ENCODE measurements around the gene TNFRSF1B.

The TNFRSF1B gene

DNA sequence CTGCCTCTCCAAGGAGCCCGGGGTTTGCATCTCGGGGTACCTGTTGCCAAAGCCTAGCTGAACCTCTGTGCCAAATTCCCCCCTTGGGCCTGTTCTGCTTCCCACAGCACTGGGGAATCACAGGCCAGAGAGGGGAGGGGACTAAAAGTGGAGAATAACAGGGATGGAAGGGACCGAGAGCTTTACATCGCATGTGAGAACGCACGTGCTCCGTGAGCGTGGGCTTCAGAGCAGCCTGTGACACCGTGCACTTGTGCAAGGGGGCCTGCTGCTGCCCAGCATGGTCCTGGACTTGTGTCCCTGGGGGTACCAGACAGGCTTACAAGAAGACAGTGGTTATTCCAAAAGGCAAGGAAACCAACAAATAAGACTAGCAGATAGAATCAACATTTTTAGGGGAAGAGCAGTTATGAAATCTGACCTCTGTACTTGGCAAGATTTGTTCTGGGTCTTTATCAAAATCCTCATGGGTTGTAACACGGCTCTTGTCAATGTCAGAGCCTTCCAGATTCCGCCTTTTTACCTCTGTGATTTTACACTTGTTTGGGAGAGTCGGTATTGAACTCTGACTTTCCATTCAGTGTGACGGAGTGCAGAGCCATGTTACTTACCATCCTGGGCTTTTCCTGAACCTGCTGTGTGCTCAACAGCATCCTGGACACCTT is 36.2 kb upstream of the TNFRSF1B start:
- no peak overlapping the region for H3K9ac ChIP-seq (ENCODE audit: low read depth, low read length)
- no peak overlapping the region for H3K27ac ChIP-seq (ENCODE audit: low read depth, low read length)
- no peak overlapping the region for H3K4me3 ChIP-seq (ENCODE audit: low read depth, low read length)
- no peaks in the 10 kb centered on the region for H3K9me3 ChIP-seq (ENCODE audit: control insufficient read depth, insufficient read depth, low read length)
- peaks cover 32% of the 10 kb centered on the region for H3K36me3 ChIP-seq (ENCODE audit: control insufficient read depth, insufficient read depth, low read length)
- H3K4me1 ChIP-seq (ENCODE audit: control insufficient read depth, insufficient read depth, low read length), result no peaks in the 10 kb centered on the region
- H3K27me3 ChIP-seq (ENCODE audit: control insufficient read depth, insufficient read depth, low read length), result no peaks in the 10 kb centered on the region

DNA sequence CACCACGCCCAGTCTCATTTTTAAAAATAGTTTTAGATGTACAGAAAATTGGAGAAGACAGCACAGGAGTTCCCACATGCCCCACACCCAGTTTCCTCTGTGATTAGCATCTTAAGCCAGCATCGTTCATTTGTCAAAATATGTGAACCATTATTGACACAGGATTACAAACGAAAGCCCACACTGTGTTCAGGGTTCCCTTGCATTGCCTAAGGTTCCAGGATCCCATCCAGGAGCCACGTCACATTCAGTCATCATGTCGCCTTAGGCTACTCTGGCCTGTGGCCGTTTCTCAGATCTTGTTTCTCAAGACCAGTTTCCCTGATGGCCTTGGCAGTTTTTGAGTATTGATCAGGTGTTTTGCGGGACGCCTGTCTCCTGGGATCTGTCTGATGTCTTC is 34.7 kb upstream of the TNFRSF1B start:
- no peaks in the 10 kb centered on the region for H3K4me1 ChIP-seq (ENCODE audit: control insufficient read depth, insufficient read depth, low read length)
- H3K27ac ChIP-seq (ENCODE audit: low read depth, low read length), result no peak overlapping the region
- H3K27me3 ChIP-seq (ENCODE audit: control insufficient read depth, insufficient read depth, low read length), result no peaks in the 10 kb centered on the region
- no peak overlapping the region for H3K9ac ChIP-seq (ENCODE audit: low read depth, low read length)
- H3K36me3 ChIP-seq (ENCODE audit: control insufficient read depth, insufficient read depth, low read length), result peaks cover 24% of the 10 kb centered on the region
- H3K9me3 ChIP-seq (ENCODE audit: control insufficient read depth, insufficient read depth, low read length), result no peaks in the 10 kb centered on the region
- no peak overlapping the region for H3K4me3 ChIP-seq (ENCODE audit: low read depth, low read length)

GRCh38 chr1:12134716-12135115 is 32.1 kb upstream of the TNFRSF1B start:
- H3K9me3 ChIP-seq (ENCODE audit: control insufficient read depth, insufficient read depth, low read length), result no peaks in the 10 kb centered on the region
- H3K27ac ChIP-seq (ENCODE audit: low read depth, low read length), result no peak overlapping the region

GRCh38 chr1:12135612-12136011 is 31.2 kb upstream of the TNFRSF1B start:
- Histone ChIP-seq H3K4me1 (ENCODE audit: control insufficient read depth, insufficient read depth, low read length) (no peaks in the 10 kb centered on the region), H3K9me3 (ENCODE audit: control insufficient read depth, insufficient read depth, low read length) (no peaks in the 10 kb centered on the region), H3K36me3 (ENCODE audit: control insufficient read depth, insufficient read depth, low read length) (0 out of 2 replicates have a peak, but pooled peaks cover 4% of the 10 kb centered on the region), H3K27ac (ENCODE audit: low read depth, low read length) (no peak overlapping the region), H3K4me3 (ENCODE audit: low read depth, low read length) (no peak overlapping the region), H3K27me3 (ENCODE audit: control insufficient read depth, insufficient read depth, low read length) (no peaks in the 10 kb centered on the region), H3K9ac (ENCODE audit: low read depth, low read length) (no peak overlapping the region)

More at GRCh38 chr1:12134716-12135115, 32.1 kb upstream of the TNFRSF1B start:
- Histone ChIP-seq H3K36me3 (ENCODE audit: control insufficient read depth, insufficient read depth, low read length) (0 out of 2 replicates have a peak, but pooled peaks cover 8% of the 10 kb centered on the region), H3K9ac (ENCODE audit: low read depth, low read length) (no peak overlapping the region), H3K4me3 (ENCODE audit: low read depth, low read length) (no peak overlapping the region), H3K27me3 (ENCODE audit: control insufficient read depth, insufficient read depth, low read length) (no peaks in the 10 kb centered on the region), H3K4me1 (ENCODE audit: control insufficient read depth, insufficient read depth, low read length) (no peaks in the 10 kb centered on the region)

DNA sequence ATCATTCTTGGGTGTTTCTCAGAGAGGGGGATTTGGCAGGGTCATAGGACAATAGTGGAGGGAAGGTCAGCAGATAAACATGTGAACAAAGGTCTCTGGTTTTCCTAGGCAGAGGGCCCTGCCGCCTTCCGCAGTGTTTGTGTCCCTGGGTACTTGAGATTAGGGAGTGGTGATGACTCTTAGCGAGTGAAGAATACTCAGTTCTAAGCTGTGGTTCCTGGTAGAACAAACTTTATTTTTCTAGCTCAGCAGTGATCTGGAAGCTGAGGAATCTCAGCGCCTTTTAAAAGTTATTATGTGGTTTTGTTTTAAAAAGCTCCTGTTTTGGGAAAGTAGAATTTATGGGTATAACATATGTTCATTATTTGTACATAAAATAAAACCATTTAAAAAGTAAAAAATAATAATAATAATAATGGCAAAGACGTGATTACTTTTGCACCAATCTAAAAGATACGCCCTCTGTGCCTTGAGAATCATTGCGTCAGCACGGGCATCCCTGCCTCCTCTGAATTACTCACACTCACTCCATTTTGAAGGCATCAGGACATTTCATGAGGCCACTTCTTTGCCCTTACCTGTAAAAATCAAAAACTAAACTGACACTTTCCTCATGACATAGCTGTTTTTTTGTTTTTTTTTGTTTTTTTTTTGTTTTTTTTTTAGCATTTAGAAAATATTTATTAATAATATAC is 29.7 kb upstream of the TNFRSF1B start:
- H3K9ac ChIP-seq (ENCODE audit: low read depth, low read length), result no peak overlapping the region
- no peak overlapping the region for H3K27ac ChIP-seq (ENCODE audit: low read depth, low read length)

GRCh38 chr1:12138196-12139168 is 28.3 kb upstream of the TNFRSF1B start:
- H3K27me3 ChIP-seq (ENCODE audit: control insufficient read depth, insufficient read depth, low read length), result no peaks in the 10 kb centered on the region
- H3K4me3 ChIP-seq (ENCODE audit: low read depth, low read length), result no peak overlapping the region
- peaks cover 12% of the 10 kb centered on the region; the same call in 1 of the 2 replicates for H3K36me3 ChIP-seq (ENCODE audit: control insufficient read depth, insufficient read depth, low read length)
- H3K9ac ChIP-seq (ENCODE audit: low read depth, low read length), result no peak overlapping the region
- no peaks in the 10 kb centered on the region for H3K4me1 ChIP-seq (ENCODE audit: control insufficient read depth, insufficient read depth, low read length)
- H3K27ac ChIP-seq (ENCODE audit: low read depth, low read length), result no peak overlapping the region
- H3K9me3 ChIP-seq (ENCODE audit: control insufficient read depth, insufficient read depth, low read length), result no peaks in the 10 kb centered on the region

More for the DNA sequence above, 29.7 kb upstream of the TNFRSF1B start:
- Histone ChIP-seq H3K4me1 (ENCODE audit: control insufficient read depth, insufficient read depth, low read length) (no peaks in the 10 kb centered on the region), H3K27me3 (ENCODE audit: control insufficient read depth, insufficient read depth, low read length) (no peaks in the 10 kb centered on the region), H3K4me3 (ENCODE audit: low read depth, low read length) (no peak overlapping the region), H3K9me3 (ENCODE audit: control insufficient read depth, insufficient read depth, low read length) (no peaks in the 10 kb centered on the region), H3K36me3 (ENCODE audit: control insufficient read depth, insufficient read depth, low read length) (0 out of 2 replicates have a peak, but pooled peaks cover 4% of the 10 kb centered on the region)

DNA sequence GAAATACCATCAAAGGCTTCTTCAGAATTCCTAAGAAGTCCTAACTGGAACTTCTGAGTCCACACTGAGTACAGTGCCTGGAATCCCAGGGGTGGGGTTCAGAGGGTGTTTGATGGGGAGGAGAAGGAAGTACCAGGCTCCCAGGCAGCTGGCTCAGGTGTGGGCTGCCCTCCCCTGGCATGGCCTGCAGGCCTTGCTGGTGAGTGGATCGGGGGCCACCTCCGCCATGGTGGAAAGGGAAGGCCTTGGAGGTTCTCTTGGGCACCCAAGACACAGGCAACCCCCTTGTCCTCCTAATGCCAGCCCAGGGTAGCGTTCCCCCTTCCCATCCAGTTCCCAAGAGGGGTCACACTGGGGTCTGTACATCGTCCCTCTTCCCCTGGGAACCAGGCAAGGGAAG is 26.8 kb upstream of the TNFRSF1B start:
- Histone ChIP-seq H3K27me3 (ENCODE audit: control insufficient read depth, insufficient read depth, low read length) (no peaks in the 10 kb centered on the region), H3K36me3 (ENCODE audit: control insufficient read depth, insufficient read depth, low read length) (peaks cover 16% of the 10 kb centered on the region; the same call in 1 of the 2 replicates), H3K4me1 (ENCODE audit: control insufficient read depth, insufficient read depth, low read length) (no peaks in the 10 kb centered on the region)

GRCh38 chr1:12140515-12141162 is 26.2 kb upstream of the TNFRSF1B start:
- Histone ChIP-seq H3K4me1 (ENCODE audit: control insufficient read depth, insufficient read depth, low read length) (no peaks in the 10 kb centered on the region), H3K4me3 (ENCODE audit: low read depth, low read length) (no peak overlapping the region), H3K9ac (ENCODE audit: low read depth, low read length) (no peak overlapping the region), H3K27me3 (ENCODE audit: control insufficient read depth, insufficient read depth, low read length) (no peaks in the 10 kb centered on the region), H3K36me3 (ENCODE audit: control insufficient read depth, insufficient read depth, low read length) (peaks cover 16% of the 10 kb centered on the region; the same call in 1 of the 2 replicates), H3K27ac (ENCODE audit: low read depth, low read length) (no peak overlapping the region), H3K9me3 (ENCODE audit: control insufficient read depth, insufficient read depth, low read length) (no peaks in the 10 kb centered on the region)

More for the DNA sequence above, 26.8 kb upstream of the TNFRSF1B start:
- no peak overlapping the region for H3K9ac ChIP-seq (ENCODE audit: low read depth, low read length)
- H3K4me3 ChIP-seq (ENCODE audit: low read depth, low read length), result no peak overlapping the region
- no peak overlapping the region for H3K27ac ChIP-seq (ENCODE audit: low read depth, low read length)
- H3K9me3 ChIP-seq (ENCODE audit: control insufficient read depth, insufficient read depth, low read length), result no peaks in the 10 kb centered on the region

GRCh38 chr1:12141163-12141850 is 25.5 kb upstream of the TNFRSF1B start:
- Histone ChIP-seq H3K4me3 (ENCODE audit: low read depth, low read length) (no peak overlapping the region), H3K27me3 (ENCODE audit: control insufficient read depth, insufficient read depth, low read length) (no peaks in the 10 kb centered on the region), H3K4me1 (ENCODE audit: control insufficient read depth, insufficient read depth, low read length) (no peaks in the 10 kb centered on the region), H3K9me3 (ENCODE audit: control insufficient read depth, insufficient read depth, low read length) (no peaks in the 10 kb centered on the region), H3K9ac (ENCODE audit: low read depth, low read length) (no peak overlapping the region), H3K27ac (ENCODE audit: low read depth, low read length) (no peak overlapping the region), H3K36me3 (ENCODE audit: control insufficient read depth, insufficient read depth, low read length) (peaks cover 16% of the 10 kb centered on the region; the same call in 1 of the 2 replicates)

All from HUES48 (cell line).